Prostate gland (tissue), 2 donors: ENCODE measurements around the gene KLF18. TPM values are rescaled to one million over a fixed set of nuclear protein-coding genes. Genes with fewer than 3 reads are reported as not detected.

Experiments
- DNase-seq: peaks from one replicate; pipeline ENCODE4 v3.0.0-alpha.2; 2019; ENCODE audit warnings: low spot score
- H3K27ac ChIP-seq, 2 donors: fragments of 200-600 bp; sonication (generic); 2 replicates each; pipeline ENCODE4 v1.5.1; 2017 to 2019
- H3K27me3 ChIP-seq: fragments of 200-600 bp; sonication (generic); replicated peaks from 2 replicates; pipeline ENCODE4 v1.5.1; 2019; ENCODE audit not compliant: insufficient read depth
- H3K36me3 ChIP-seq, 2 donors: fragments of 200-600 bp; sonication (generic); 1 replicate in 1 of 2; 2 replicates in 1 of 2; pipeline versions ENCODE4 v1.5.1 to v1.8.1; 2017 to 2019
- H3K4me1 ChIP-seq: fragments of 200-600 bp; sonication (generic); replicated peaks from 2 replicates; pipeline ENCODE4 v1.5.1; 2019
- H3K4me3 ChIP-seq, 2 donors: fragments of 200-600 bp; sonication (generic); 2 replicates each; pipeline ENCODE4 v1.5.1; 2017 to 2019
- H3K9me3 ChIP-seq: fragments of 200-600 bp; sonication (generic); 2 replicates; pipeline ENCODE4 v1.5.1; 2017
- CTCF ChIP-seq, 4 experiments: fragments of 200-600 bp in 2 of 4; fragments of 450-650 bp in 2 of 4; sonication (generic) in 2 of 4; IDR thresholded peaks; 1 replicate in 3 of 4; 2 replicates in 1 of 4; pipeline ENCODE4 v1.5.1; 2016 to 2019; ENCODE audit warnings: antibody characterized with exemption in 4 of 4, mild to moderate bottlenecking in 2 of 4, moderate library complexity in 2 of 4
- POLR2A ChIP-seq: fragments of 450-650 bp; IDR thresholded peaks from one replicate; pipeline ENCODE4 v1.6.1; 2016; ENCODE audit warnings: antibody characterized with exemption, mild to moderate bottlenecking
- POLR2AphosphoS5 ChIP-seq: sonication (generic); formaldehyde crosslinking; IDR thresholded peaks from one replicate; pipeline ENCODE4 v1.6.1; 2017; ENCODE audit warnings: antibody characterized with exemption
- WGBS: methylation state at CpG from one replicate; pipeline ENCODE4 v1.1.5; 2018; 5-methylcytosine and 5-hydroxymethylcytosine counted together
- intact Hi-C: fragments of 100-400 bp; cut with DNase I; formaldehyde crosslinking; loops from one replicate; pipeline ENCODE4 v1.14.2; 2022
- total RNA-seq, 2 donors: library from RNA; depleted of rRNA; stranded (reverse); fragments of >200 nt; gene quantifications; one replicate each; pipeline ENCODE4 v1.1.0, GENCODE V29; 2016

KLF18 gene
- total RNA-seq, 2 donors from 2014 or later: 0.34 TPM; not detected in 1

DNA sequence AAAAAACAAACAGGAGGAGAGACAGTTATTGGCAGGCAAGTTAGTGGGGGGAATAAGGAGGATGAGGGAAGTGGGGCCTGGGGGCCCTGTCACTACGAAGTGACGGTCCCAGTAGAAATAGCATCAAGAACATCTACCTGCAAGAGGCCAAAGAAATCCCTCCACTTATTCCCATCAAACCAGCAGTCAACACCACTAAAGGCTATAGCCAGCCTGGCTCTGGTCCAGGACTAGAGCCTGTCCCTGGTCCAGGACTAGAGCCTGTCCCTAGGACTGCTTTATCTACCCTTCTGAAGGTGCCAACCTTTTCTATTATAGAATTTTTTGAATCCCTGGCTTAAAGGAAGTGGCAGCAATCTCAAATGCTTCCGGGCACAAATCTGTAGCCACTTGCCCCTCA is 3.2 kb downstream of the KLF18 start:
- TF ChIP-seq CTCF (IDR thresholded peaks at IDR 0.05) (no peak), POLR2AphosphoS5 (no peak), POLR2A (no peak)
- no peak overlapping the region for H3K4me3 ChIP-seq
- 91% methylated on average over 3 of the region's 3 CpGs for WGBS
- no peaks in the 10 kb centered on the region for H3K27me3 ChIP-seq
- H3K4me1 ChIP-seq: no peaks in the 10 kb centered on the region
- H3K27ac ChIP-seq: no peak overlapping the region
- H3K36me3 ChIP-seq: no peaks in the 10 kb centered on the region
- H3K9me3 ChIP-seq: no peaks in the 10 kb centered on the region
- DNase-seq: no peak
- intact Hi-C loops: no loop called here

- Histone ChIP-seq H3K4me3 (no peak overlapping the region), H3K9me3 (no peaks in the 10 kb centered on the region), H3K36me3 (no peaks in the 10 kb centered on the region), H3K27ac (no peak overlapping the region), H3K4me1 (no peaks in the 10 kb centered on the region), H3K27me3 (no peaks in the 10 kb centered on the region)
- DNase-seq: no peak
- 37% methylated on average over 2 of the region's 2 CpGs for WGBS
- TF ChIP-seq CTCF (IDR thresholded peaks at IDR 0.05) (no peak), POLR2AphosphoS5 (no peak), POLR2A (no peak)
- intact Hi-C loops: no loop called here
Observed at GRCh38 chr1:44135886-44136285, 5.5 kb downstream of the KLF18 start.

DNA sequence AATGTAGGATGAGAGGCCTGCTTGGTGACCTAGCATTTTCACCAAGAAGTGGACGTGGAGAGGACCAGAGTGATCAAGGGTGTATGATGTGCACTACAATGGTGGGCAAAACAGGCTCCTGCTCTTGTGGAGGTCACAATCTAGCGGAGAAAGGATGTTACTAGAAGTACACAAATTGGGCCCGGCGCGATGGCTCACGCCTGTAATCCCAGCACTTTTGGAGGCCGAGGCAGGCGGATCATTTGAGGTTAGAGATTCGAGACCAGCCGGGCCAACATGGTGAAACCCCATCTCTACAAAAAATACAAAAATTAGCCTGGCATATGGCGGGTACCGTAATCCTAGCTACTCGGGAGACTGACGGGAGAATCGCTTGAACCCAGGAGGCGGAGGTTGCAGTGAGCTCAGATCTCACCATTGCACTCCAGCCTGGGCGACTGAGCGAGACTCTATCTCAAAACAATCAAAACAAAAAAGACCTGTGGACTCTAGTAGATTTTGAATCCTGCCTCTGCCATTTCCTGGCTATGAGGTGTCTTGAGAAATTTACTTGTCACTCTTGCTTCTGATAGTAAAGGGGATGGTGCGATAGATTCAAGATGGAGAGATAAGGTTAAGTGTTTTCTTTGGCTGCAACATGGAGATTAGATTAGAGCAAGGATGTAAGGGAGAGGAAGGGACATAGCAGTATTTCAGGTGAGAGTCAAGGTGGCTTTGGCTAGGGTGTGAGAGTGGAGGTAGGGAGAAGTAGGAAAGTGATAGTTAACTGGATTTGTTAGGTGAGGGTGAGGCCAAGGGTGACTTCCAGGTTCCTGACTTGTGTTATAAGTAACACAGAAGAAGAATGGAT is 7.1 kb downstream of the KLF18 start:
- no peak for DNase-seq
- no peaks in the 10 kb centered on the region for H3K9me3 ChIP-seq
- no peak overlapping the region for H3K4me3 ChIP-seq
- no peaks in the 10 kb centered on the region for H3K4me1 ChIP-seq
- intact Hi-C loops: no loop called here
- H3K27me3 ChIP-seq: no peaks in the 10 kb centered on the region
- 92% methylated on average over 19 of the region's 19 CpGs for WGBS
- no peaks in the 10 kb centered on the region for H3K36me3 ChIP-seq
- TF ChIP-seq POLR2A (no peak), CTCF (IDR thresholded peaks at IDR 0.05) (no peak), POLR2AphosphoS5 (no peak)
- H3K27ac ChIP-seq: no peak overlapping the region

- WGBS: 72% methylated on average over 3 of the region's 3 CpGs
- DNase-seq: no peak
- TF ChIP-seq POLR2AphosphoS5: no peak
Observed at GRCh38 chr1:44131411-44131810, 10.0 kb downstream of the KLF18 start.

GRCh38 chr1:44129616-44130500 is 11.6 kb downstream of the KLF18 start:
- Histone ChIP-seq H3K9me3 (no peaks in the 10 kb centered on the region), H3K36me3 (no peaks in the 10 kb centered on the region), H3K27ac (no peak overlapping the region), H3K27me3 (no peaks in the 10 kb centered on the region), H3K4me3 (no peak overlapping the region), H3K4me1 (no peaks in the 10 kb centered on the region)
- TF ChIP-seq POLR2AphosphoS5: no peak
- no peak for TF ChIP-seq CTCF (IDR thresholded peaks at IDR 0.05)
- no peak for TF ChIP-seq POLR2A
- 87% methylated on average over 16 of the region's 16 CpGs for WGBS
- intact Hi-C loops: no loop called here
- no peak for DNase-seq

More at GRCh38 chr1:44131411-44131810, 10.0 kb downstream of the KLF18 start:
- Histone ChIP-seq H3K9me3 (no peaks in the 10 kb centered on the region), H3K27ac (no peak overlapping the region), H3K36me3 (no peaks in the 10 kb centered on the region), H3K4me1 (no peaks in the 10 kb centered on the region), H3K27me3 (no peaks in the 10 kb centered on the region), H3K4me3 (no peak overlapping the region)
- intact Hi-C loops: no loop called here
